ENCODE results near the gene NELL1.

NELL1 gene

DNA sequence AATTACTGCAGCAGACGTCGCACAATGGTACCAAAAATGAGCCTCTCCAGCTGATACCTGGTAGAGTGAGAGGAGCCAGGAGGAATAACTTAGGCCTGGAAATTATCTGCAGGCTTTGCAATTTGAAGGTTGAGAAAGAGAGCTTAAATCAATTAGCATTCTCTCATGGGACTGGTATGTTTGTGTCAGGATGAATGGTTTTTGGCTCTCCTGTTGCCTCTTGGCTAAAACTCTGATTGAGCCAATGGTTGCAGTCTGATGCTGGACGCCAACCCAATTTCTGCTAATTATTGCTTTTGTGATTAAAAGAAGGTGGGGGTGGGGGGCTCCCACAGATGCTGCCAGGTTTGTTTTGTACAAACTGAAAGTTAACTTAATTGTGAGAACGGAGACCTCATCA lies 12.5 kb upstream of the NELL1 start:
- H3K36me3 Mint-ChIP-seq (ENCODE audit: low read depth): no peaks in the 10 kb centered on the region
- H3K9me3 Mint-ChIP-seq: no peaks in the 10 kb centered on the region
- no peak overlapping the region for H3K4me3 Mint-ChIP-seq
- peaks cover 46% of the 10 kb centered on the region for H3K27me3 Mint-ChIP-seq (ENCODE audit: low read depth, poor library complexity)
- TF ChIP-seq, protein P1, sequence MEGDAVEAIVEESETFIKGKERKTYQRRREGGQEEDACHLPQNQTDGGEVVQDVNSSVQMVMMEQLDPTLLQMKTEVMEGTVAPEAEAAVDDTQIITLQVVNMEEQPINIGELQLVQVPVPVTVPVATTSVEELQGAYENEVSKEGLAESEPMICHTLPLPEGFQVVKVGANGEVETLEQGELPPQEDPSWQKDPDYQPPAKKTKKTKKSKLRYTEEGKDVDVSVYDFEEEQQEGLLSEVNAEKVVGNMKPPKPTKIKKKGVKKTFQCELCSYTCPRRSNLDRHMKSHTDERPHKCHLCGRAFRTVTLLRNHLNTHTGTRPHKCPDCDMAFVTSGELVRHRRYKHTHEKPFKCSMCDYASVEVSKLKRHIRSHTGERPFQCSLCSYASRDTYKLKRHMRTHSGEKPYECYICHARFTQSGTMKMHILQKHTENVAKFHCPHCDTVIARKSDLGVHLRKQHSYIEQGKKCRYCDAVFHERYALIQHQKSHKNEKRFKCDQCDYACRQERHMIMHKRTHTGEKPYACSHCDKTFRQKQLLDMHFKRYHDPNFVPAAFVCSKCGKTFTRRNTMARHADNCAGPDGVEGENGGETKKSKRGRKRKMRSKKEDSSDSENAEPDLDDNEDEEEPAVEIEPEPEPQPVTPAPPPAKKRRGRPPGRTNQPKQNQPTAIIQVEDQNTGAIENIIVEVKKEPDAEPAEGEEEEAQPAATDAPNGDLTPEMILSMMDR (IDR thresholded peaks at IDR 0.05): no peak
- H3K27ac Mint-ChIP-seq: no peak overlapping the region
- DNase-seq: no peak
- peaks cover 11% of the 10 kb centered on the region for H3K4me1 Mint-ChIP-seq

DNA sequence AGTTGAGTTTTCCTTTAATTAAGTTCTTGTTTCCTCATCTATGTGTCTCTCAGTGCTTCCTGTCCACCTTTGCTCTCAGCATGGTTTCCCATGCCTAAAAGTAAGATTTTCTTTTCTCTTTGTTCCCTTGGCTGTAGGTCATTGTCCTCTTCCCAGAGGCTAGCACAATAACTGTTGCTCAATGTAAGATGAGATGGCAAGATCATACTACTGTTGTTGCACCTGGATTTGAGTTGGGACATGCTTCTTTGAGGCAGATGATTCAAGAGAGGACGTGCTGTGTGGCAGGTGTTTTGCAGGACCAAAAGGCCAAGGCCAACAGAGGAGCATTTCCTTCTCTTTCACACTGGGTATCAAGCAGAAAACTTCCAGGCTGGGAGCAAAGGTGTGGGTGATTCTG lies 11.3 kb upstream of the NELL1 start:
- Mint-ChIP-seq H3K36me3 (ENCODE audit: low read depth) (no peaks in the 10 kb centered on the region), H3K4me1 (no peaks in the 10 kb centered on the region), H3K9me3 (no peaks in the 10 kb centered on the region), H3K4me3 (no peak overlapping the region), H3K27me3 (ENCODE audit: low read depth, poor library complexity) (peaks cover 46% of the 10 kb centered on the region), H3K27ac (no peak overlapping the region)
- DNase-seq: no peak
- TF ChIP-seq, protein P1 (IDR thresholded peaks at IDR 0.05): no peak

DNA sequence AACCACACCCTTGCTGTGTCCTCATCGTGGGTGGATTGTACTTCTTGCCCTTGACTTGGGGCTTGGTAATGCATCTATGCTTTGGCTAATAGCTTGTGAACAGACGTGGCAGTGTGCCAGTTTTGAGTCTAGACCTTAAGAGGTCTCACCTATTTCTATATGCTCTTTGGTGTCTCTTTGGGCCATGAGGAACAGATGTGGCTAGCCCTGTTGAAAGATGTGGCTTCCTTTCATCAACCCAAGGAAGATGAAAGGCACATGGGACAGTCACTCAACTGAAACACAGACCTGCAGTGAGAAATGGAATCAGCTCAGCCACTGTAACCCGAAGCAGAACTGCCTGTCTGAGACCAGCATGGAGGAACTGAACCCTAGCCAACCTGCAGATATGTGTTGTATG lies 7.9 kb upstream of the NELL1 start:
- TF ChIP-seq, protein P1 (IDR thresholded peaks at IDR 0.05): no peak
- Mint-ChIP-seq H3K36me3 (ENCODE audit: low read depth) (no peaks in the 10 kb centered on the region), H3K9me3 (peaks cover under 1% of the 10 kb centered on the region), H3K27ac (no peak overlapping the region), H3K4me1 (no peaks in the 10 kb centered on the region), H3K27me3 (ENCODE audit: low read depth, poor library complexity) (peaks cover 45% of the 10 kb centered on the region), H3K4me3 (no peak overlapping the region)
- DNase-seq: no peak

DNA sequence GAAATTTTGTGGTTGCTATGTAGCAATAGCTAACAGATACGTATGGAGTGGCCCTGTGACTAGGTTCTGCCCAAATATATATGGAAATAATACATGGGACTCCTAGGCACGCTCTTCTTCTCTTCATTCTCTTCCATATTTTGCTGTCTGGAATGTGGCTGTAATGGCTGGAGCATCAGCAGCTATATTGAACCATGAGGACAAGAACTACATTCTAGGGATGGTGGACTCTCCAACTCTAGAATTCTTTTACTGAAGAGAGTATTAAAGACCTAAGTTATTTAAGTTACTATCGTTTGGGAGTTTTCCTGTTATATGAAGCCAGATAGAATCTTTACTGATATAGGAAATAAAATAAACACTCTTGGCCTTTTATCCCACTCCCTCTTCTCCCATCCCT lies 7.5 kb upstream of the NELL1 start:
- no peak overlapping the region for H3K4me3 Mint-ChIP-seq
- no peak overlapping the region for H3K27ac Mint-ChIP-seq
- peaks cover 4% of the 10 kb centered on the region for H3K9me3 Mint-ChIP-seq

DNA sequence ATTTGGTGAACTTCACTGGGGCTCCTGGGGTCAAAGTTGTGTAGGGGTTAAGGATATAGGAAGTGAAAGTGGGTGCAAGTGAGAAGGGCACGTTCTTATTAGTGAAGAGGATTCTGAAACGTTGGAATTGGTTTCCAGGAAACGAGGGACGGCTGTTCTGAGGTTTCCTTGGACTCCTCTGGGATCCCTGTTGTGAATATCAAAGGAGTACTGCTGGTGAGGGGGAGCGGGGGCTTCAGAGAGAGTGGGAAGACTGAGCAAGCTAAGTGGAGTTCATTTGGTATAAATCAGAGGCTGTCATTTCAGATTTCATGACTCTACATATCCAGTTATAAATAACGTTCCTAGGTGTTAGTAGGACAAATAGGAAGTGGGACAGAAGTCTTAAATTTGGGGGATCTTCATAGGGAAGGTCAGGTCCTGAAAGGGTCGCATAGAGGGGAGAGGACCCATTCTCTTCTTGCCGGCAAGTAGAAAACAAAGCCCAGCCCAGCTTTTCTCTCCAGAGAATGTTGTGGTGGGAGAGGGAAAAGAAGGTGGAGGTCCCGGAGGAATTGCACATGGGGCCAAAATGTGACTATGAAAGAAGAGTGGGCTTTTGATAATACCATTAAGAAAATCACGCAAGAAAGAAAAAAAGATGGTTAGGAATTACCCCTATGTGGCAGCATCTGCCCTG lies 1.1 kb upstream of the NELL1 start:
- Mint-ChIP-seq H3K4me3 (peak overlapping the region; percentile 84), H3K36me3 (ENCODE audit: low read depth) (no peaks in the 10 kb centered on the region), H3K27ac (peak overlapping the region; percentile 29), H3K4me1 (peaks cover 25% of the 10 kb centered on the region), H3K27me3 (ENCODE audit: low read depth, poor library complexity) (peaks cover 83% of the 10 kb centered on the region), H3K9me3 (peaks cover 5% of the 10 kb centered on the region)
- TF ChIP-seq, protein P1 (IDR thresholded peaks at IDR 0.05): no peak
- DNase-seq: no peak

More for the DNA sequence above, 7.5 kb upstream of the NELL1 start:
- Mint-ChIP-seq H3K4me1 (no peaks in the 10 kb centered on the region), H3K27me3 (ENCODE audit: low read depth, poor library complexity) (peaks cover 47% of the 10 kb centered on the region), H3K36me3 (ENCODE audit: low read depth) (no peaks in the 10 kb centered on the region)
- no peak for DNase-seq
- TF ChIP-seq, protein P1 (IDR thresholded peaks at IDR 0.05): no peak
